Ureter (tissue), 1 donor: ENCODE data around the gene TMEM272. TPM values are rescaled to one million over a fixed set of nuclear protein-coding genes. Genes with fewer than 3 reads are reported as not detected.

Experiments
- DNase-seq: peaks from one replicate; pipeline ENCODE4 v3.0.0-alpha.2; 2020; ENCODE audit warnings: low spot score
- total RNA-seq: library from RNA; stranded (reverse); gene quantifications from one replicate; pipeline ENCODE4 v1.2.4, GENCODE V29; 2023
- donor health status: DM: yes; HTN: yes; CAD: no.

The TMEM272 gene
- total RNA-seq, 1 donor from 2014 or later: not detected

GRCh38 chr13:51805925-51806324 is 39.1 kb downstream of the TMEM272 start:
- no peak for DNase-seq

- DNase-seq: no peak
These were observed 39.7 kb downstream of the TMEM272 start for GRCh38 chr13:51805313-51805712.

- no peak for DNase-seq
These were observed 40.4 kb downstream of the TMEM272 start for GRCh38 chr13:51804295-51805172.

- peak; percentile 94 for DNase-seq
These were observed 41.3 kb downstream of the TMEM272 start, which contains the start of gene DHRS12 for GRCh38 chr13:51803422-51804294. TSS of gene DHRS12 (minus strand) at chr13:51804163. CDS start at chr13:51799659, 4,504 bp downstream.

GRCh38 chr13:51802631-51803418 is 42.2 kb downstream of the TMEM272 start:
- DNase-seq: no peak

- DNase-seq: peak; percentile 82
These were observed 43.3 kb downstream of the TMEM272 start for GRCh38 chr13:51801631-51802099.

- no peak for DNase-seq
These were observed 44.5 kb downstream of the TMEM272 start for GRCh38 chr13:51800486-51800885.

GRCh38 chr13:51799261-51799660 is 45.7 kb downstream of the TMEM272 start:
- no peak for DNase-seq

GRCh38 chr13:51797664-51798488 is 47.1 kb downstream of the TMEM272 start:
- peak; percentile 64 for DNase-seq

GRCh38 chr13:51796546-51796945 is 48.4 kb downstream of the TMEM272 start:
- DNase-seq: no peak

- DNase-seq: no peak
These were observed 49.6 kb downstream of the TMEM272 start for GRCh38 chr13:51795419-51795818.

- no peak for DNase-seq
These were observed 50.0 kb downstream of the TMEM272 start for GRCh38 chr13:51794964-51795363.

- DNase-seq: no peak
These were observed 51.3 kb downstream of the TMEM272 start for GRCh38 chr13:51793570-51794271.

- no peak for DNase-seq
These were observed 58.3 kb downstream of the TMEM272 start for GRCh38 chr13:51786425-51787265.

- DNase-seq: peak; percentile 61
These were observed 59.1 kb downstream of the TMEM272 start for GRCh38 chr13:51785712-51786424.

- DNase-seq: no peak
These were observed 60.9 kb downstream of the TMEM272 start for GRCh38 chr13:51784097-51784496.

- DNase-seq: no peak
These were observed 61.4 kb downstream of the TMEM272 start for GRCh38 chr13:51783428-51784094.
